ENCODE data around the gene RUSF1. TPM values are rescaled to one million over a fixed set of nuclear protein-coding genes. Genes with fewer than 3 reads are reported as not detected.
A peak's percentile ranks its signal among the peaks of the same experiment; 100 is the strongest.

RUSF1 gene
- total and polyA plus RNA-seq, 9 of the 15 experiments (the other 6 are each of a cell fraction or from before 2014, with no cell fraction given) = 0.80 to 52.8 (median 27.6) TPM

DNA sequence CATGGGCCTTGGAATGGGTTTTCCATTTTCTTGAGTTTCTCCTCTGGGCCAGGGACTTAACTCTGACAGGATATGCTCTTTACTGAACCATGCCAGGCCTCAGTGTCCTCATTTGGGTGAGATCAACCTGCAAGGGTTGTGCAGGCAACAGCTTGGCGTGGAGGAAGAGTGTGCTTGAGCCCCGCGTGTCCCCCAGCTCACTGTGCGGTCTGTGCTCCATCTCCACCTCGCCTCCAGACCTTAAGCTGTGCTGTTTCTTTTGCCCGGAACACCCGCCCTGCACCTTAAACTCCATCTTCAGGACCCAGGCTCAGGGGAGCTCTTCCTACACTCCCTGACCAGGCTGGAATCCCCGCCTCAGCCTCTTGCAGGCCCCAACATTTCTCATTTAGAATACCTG is 9.7 kb downstream of the RUSF1 start:
- no peaks in the 10 kb centered on the region for H3K27me3 ChIP-seq (ENCODE audit: control insufficient read depth in 2 of 2, insufficient read depth in 2 of 2, low read length in 2 of 2)
- no peak overlapping the region for H3K4me2 ChIP-seq (ENCODE audit: insufficient read depth, low read length)
- H3K27ac ChIP-seq (ENCODE audit: extremely low read depth, low read depth, low read length) = no peak overlapping the region
- no peak for FAIRE-seq
- H2AFZ ChIP-seq (ENCODE audit: low read depth, low read length) = no peak overlapping the region
- intact Hi-C loops (cut with micrococcal nuclease) = no loop called here
- CTCF ChIA-PET (ENCODE audit: low intra/inter-chr PET ratio) = no interaction called here
- POLR2A ChIA-PET = interaction anchor here (0.6 to 1.9 kb wide), 5 partner anchors 9 to 60 kb away, joined by 3 to 9 read pairs (median 4); partner anchors contain the start of gene RUSF1
- BruUV-seq (replicated peaks) = no TSS peak
- 96% methylated on average over 6 of the region's 8 CpGs for WGBS (ENCODE audit: insufficient coverage, low coverage, missing lambda C conversion rate)
- no peak for DNase-seq (ENCODE audit: extremely low read depth in 1 of 4, low spot score in 3 of 4)
- peaks cover 61% of the 10 kb centered on the region; the same call in 2 of the 3 replicates for H3K36me3 ChIP-seq (ENCODE audit: control insufficient read depth, insufficient read depth, low read length)
- no peak overlapping the region for H3K4me3 ChIP-seq
- no peaks in the 10 kb centered on the region for H3K9me3 ChIP-seq (replicated peaks; ENCODE audit: control insufficient read depth, insufficient read depth, low read depth, low read length)
- H3K4me1 ChIP-seq (replicated peaks in 1 of 2; ENCODE audit: control insufficient read depth in 2 of 2, insufficient read depth in 2 of 2, low read length in 2 of 2) = no peaks in the 10 kb centered on the region
- peaks cover 2% of the 10 kb centered on the region for H3K9me1 ChIP-seq (ENCODE audit: control insufficient read depth, insufficient read depth, low read length)
- no peaks in the 10 kb centered on the region for H3K79me2 ChIP-seq (ENCODE audit: control insufficient read depth, insufficient read depth, low read length)
- in situ Hi-C loops (cut with MboI) = no loop called here
- no peaks in the 10 kb centered on the region for H4K20me1 ChIP-seq (replicated peaks; ENCODE audit: control insufficient read depth, insufficient read depth, low read length)
- ATAC-seq = no peak
- H3K9ac ChIP-seq (ENCODE audit: insufficient read depth in 1 of 2, low read depth in 2 of 2, low read length in 2 of 2) = 0 out of 4 replicates have a peak overlapping the region, but pooled peaks of 1 of the 2 experiments have one; percentile 21
- TF ChIP-seq SMAD3 (CRISPR knock-in tag; conservative IDR thresholded peaks at IDR 0.05) (no peak), ZNF699 (CRISPR knock-in tag; IDR thresholded peaks at IDR 0.05; ENCODE audit: insufficient replicate concordance) (no peak), NRF1 (conservative IDR thresholded peaks at IDR 0.05 in 1 of 2, IDR thresholded peaks at IDR 0.05 in 1 of 2) (no peak), SIN3A (IDR thresholded peaks at IDR 0.05; ENCODE audit: borderline replicate concordance in 2 of 2, control insufficient read depth in 1 of 2, low read depth in 2 of 2, low read length in 2 of 2) (no peak), RUNX1 (IDR thresholded peaks at IDR 0.05; ENCODE audit: low read depth) (no peak), TAL1 (IDR thresholded peaks at IDR 0.05) (no peak)
- TF ChIP-seq, protein P1, sequence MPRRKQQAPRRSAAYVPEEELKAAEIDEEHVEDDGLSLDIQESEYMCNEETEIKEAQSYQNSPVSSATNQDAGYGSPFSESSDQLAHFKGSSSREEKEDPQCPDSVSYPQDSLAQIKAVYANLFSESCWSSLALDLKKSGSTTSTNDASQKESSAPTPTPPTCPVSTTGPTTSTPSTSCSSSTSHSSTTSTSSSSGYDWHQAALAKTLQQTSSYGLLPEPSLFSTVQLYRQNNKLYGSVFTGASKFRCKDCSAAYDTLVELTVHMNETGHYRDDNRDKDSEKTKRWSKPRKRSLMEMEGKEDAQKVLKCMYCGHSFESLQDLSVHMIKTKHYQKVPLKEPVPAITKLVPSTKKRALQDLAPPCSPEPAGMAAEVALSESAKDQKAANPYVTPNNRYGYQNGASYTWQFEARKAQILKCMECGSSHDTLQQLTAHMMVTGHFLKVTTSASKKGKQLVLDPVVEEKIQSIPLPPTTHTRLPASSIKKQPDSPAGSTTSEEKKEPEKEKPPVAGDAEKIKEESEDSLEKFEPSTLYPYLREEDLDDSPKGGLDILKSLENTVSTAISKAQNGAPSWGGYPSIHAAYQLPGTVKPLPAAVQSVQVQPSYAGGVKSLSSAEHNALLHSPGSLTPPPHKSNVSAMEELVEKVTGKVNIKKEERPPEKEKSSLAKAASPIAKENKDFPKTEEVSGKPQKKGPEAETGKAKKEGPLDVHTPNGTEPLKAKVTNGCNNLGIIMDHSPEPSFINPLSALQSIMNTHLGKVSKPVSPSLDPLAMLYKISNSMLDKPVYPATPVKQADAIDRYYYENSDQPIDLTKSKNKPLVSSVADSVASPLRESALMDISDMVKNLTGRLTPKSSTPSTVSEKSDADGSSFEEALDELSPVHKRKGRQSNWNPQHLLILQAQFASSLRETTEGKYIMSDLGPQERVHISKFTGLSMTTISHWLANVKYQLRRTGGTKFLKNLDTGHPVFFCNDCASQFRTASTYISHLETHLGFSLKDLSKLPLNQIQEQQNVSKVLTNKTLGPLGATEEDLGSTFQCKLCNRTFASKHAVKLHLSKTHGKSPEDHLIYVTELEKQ (CRISPR knock-in tag; IDR thresholded peaks at IDR 0.05) = no peak
- TF ChIP-seq, protein P2, sequence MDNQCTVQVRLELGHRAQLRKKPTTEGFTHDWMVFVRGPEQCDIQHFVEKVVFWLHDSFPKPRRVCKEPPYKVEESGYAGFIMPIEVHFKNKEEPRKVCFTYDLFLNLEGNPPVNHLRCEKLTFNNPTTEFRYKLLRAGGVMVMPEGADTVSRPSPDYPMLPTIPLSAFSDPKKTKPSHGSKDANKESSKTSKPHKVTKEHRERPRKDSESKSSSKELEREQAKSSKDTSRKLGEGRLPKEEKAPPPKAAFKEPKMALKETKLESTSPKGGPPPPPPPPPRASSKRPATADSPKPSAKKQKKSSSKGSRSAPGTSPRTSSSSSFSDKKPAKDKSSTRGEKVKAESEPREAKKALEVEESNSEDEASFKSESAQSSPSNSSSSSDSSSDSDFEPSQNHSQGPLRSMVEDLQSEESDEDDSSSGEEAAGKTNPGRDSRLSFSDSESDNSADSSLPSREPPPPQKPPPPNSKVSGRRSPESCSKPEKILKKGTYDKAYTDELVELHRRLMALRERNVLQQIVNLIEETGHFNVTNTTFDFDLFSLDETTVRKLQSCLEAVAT (IDR thresholded peaks at IDR 0.05) = no peak
- TF ChIP-seq, protein P3, sequence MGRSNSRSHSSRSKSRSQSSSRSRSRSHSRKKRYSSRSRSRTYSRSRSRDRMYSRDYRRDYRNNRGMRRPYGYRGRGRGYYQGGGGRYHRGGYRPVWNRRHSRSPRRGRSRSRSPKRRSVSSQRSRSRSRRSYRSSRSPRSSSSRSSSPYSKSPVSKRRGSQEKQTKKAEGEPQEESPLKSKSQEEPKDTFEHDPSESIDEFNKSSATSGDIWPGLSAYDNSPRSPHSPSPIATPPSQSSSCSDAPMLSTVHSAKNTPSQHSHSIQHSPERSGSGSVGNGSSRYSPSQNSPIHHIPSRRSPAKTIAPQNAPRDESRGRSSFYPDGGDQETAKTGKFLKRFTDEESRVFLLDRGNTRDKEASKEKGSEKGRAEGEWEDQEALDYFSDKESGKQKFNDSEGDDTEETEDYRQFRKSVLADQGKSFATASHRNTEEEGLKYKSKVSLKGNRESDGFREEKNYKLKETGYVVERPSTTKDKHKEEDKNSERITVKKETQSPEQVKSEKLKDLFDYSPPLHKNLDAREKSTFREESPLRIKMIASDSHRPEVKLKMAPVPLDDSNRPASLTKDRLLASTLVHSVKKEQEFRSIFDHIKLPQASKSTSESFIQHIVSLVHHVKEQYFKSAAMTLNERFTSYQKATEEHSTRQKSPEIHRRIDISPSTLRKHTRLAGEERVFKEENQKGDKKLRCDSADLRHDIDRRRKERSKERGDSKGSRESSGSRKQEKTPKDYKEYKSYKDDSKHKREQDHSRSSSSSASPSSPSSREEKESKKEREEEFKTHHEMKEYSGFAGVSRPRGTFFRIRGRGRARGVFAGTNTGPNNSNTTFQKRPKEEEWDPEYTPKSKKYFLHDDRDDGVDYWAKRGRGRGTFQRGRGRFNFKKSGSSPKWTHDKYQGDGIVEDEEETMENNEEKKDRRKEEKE (IDR thresholded peaks at IDR 0.05; ENCODE audit: borderline replicate concordance in 1 of 2, control insufficient read depth in 1 of 2, low read depth in 2 of 2, low read length in 1 of 2) = no peak
- TF ChIP-seq, protein P4, sequence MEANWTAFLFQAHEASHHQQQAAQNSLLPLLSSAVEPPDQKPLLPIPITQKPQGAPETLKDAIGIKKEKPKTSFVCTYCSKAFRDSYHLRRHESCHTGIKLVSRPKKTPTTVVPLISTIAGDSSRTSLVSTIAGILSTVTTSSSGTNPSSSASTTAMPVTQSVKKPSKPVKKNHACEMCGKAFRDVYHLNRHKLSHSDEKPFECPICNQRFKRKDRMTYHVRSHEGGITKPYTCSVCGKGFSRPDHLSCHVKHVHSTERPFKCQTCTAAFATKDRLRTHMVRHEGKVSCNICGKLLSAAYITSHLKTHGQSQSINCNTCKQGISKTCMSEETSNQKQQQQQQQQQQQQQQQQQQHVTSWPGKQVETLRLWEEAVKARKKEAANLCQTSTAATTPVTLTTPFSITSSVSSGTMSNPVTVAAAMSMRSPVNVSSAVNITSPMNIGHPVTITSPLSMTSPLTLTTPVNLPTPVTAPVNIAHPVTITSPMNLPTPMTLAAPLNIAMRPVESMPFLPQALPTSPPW (CRISPR knock-in tag; IDR thresholded peaks at IDR 0.05) = no peak

Data from K562 (cell line).